ENCODE data around the gene CA4.
"Not testable (repeated sequence)": the region's sequence is repeated elsewhere in the genome, so short reads cannot be mapped to it uniquely, and the experiment has no call there.

The CA4 gene

GRCh38 chr17:60149691-60150582 is at the start of gene CA4:
Gene CA4, plus strand, starts transcription at chr17:60149973. Its CDS starts 62 bp downstream, at chr17:60150035.
- no peak for DNase-seq

- not testable (repeated sequence) for DNase-seq
These were observed 49.2 kb upstream of the CA4 start for GRCh38 chr17:60100577-60100976.

- not testable (repeated sequence) for DNase-seq
These were observed 47.6 kb upstream of the CA4 start for GRCh38 chr17:60102015-60102631.

- DNase-seq: no peak
These were observed 47.1 kb upstream of the CA4 start for GRCh38 chr17:60102632-60103096.

- no peak for DNase-seq
These were observed 45.8 kb upstream of the CA4 start for GRCh38 chr17:60103957-60104356.

GRCh38 chr17:60106340-60107059 is 43.3 kb upstream of the CA4 start:
- no peak for DNase-seq

GRCh38 chr17:60107526-60108257 is 42.1 kb upstream of the CA4 start:
- no peak for DNase-seq

- DNase-seq: not testable (repeated sequence)
These were observed 41.5 kb upstream of the CA4 start for GRCh38 chr17:60108309-60108708.

- DNase-seq: no peak
These were observed 41.1 kb upstream of the CA4 start for GRCh38 chr17:60108712-60109111.

- DNase-seq: no peak
These were observed 40.6 kb upstream of the CA4 start for GRCh38 chr17:60109161-60109560.

- DNase-seq: no peak
These were observed 39.2 kb upstream of the CA4 start for GRCh38 chr17:60110586-60110985.

GRCh38 chr17:60111661-60112060 is 38.1 kb upstream of the CA4 start:
- not testable (repeated sequence) for DNase-seq

GRCh38 chr17:60115364-60115763 is 34.4 kb upstream of the CA4 start:
- not testable (repeated sequence) for DNase-seq

- DNase-seq: not testable (repeated sequence)
These were observed 33.6 kb upstream of the CA4 start for GRCh38 chr17:60116196-60116595.

GRCh38 chr17:60119162-60119561 is 30.6 kb upstream of the CA4 start:
- DNase-seq: not testable (repeated sequence)

- not testable (repeated sequence) for DNase-seq
These were observed 29.7 kb upstream of the CA4 start for GRCh38 chr17:60119807-60120748.

- DNase-seq: no peak
These were observed 22.4 kb upstream of the CA4 start for GRCh38 chr17:60127068-60128064.

- no peak for DNase-seq
These were observed 21.5 kb upstream of the CA4 start for GRCh38 chr17:60128171-60128859.

GRCh38 chr17:60129164-60129563 is 20.6 kb upstream of the CA4 start:
- no peak for DNase-seq

GRCh38 chr17:60130466-60130865 is 19.3 kb upstream of the CA4 start:
- DNase-seq: no peak

Data from kidney glomerular epithelial cell (primary cell).